GM12891 (cell line): ENCODE results near the gene JPH3.
"Not testable (repeated sequence)": the region's sequence is repeated elsewhere in the genome, so short reads cannot be mapped to it uniquely, and the experiment has no call there.

Experiments
- DNase-seq: peaks from one replicate; pipeline ENCODE4 v3.0.0; 2011; ENCODE audit warnings: low spot score; ENCODE audit not compliant: insufficient read length
- FAIRE-seq: peaks from 2 replicates; lab custom pipeline; 2011; peaks lifted over from hg19 to GRCh38; lab: Jason Lieb, UNC
- PAX5 ChIP-seq: IDR thresholded peaks from 2 replicates; pipeline ENCODE4 v1.6.1; 2011; ENCODE audit warnings: low read length, moderate library complexity, mild to moderate bottlenecking; ENCODE audit not compliant: insufficient read depth, severe bottlenecking
- POLR2A ChIP-seq: IDR thresholded peaks from 2 replicates; pipeline ENCODE4 v1.6.1; 2011; ENCODE audit warnings: low read depth, low read length, control low read depth
- POLR2AphosphoS5 ChIP-seq: IDR thresholded peaks from 2 replicates; pipeline ENCODE4 v1.6.1; 2011; ENCODE audit warnings: low read depth, low read length, control low read depth
- POU2F2 ChIP-seq: IDR thresholded peaks from 2 replicates; pipeline ENCODE4 v1.6.1; 2011; ENCODE audit warnings: low read depth, mild to moderate bottlenecking, control low read depth, low read length, moderate library complexity
- SPI1 ChIP-seq: IDR thresholded peaks from 2 replicates; pipeline ENCODE4 v1.6.1; 2011; ENCODE audit warnings: low read depth, low read length, control low read depth
- TAF1 ChIP-seq: IDR thresholded peaks from 2 replicates; pipeline ENCODE4 v1.6.1; 2011; ENCODE audit warnings: low read depth, low read length, control low read depth

The JPH3 gene

DNA sequence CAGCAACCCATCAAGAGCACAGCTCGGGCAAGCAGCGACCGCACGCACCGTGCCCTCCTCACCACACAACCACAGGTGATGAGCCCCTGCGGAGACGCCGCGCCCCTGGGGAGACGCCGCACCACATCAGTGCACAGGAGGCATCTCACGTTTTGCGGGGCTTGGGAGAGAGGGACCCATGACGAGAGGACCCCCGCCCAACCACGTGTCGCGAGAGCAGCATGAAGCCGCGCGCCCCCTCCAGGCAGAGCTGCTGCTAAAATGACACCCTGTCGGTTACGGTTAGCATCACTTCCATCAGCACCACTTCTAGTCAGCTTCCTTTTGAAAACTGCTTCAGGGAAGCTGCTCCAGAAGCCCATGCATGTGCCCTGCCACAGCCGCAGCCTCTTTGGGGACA lies 118.1 kb downstream of the JPH3 start:
- FAIRE-seq (no peak), DNase-seq (no peak)
- TF ChIP-seq PAX5: no peak
- no peak for TF ChIP-seq POU2F2
- TF ChIP-seq POLR2AphosphoS5: no peak
- no peak for TF ChIP-seq TAF1

DNA sequence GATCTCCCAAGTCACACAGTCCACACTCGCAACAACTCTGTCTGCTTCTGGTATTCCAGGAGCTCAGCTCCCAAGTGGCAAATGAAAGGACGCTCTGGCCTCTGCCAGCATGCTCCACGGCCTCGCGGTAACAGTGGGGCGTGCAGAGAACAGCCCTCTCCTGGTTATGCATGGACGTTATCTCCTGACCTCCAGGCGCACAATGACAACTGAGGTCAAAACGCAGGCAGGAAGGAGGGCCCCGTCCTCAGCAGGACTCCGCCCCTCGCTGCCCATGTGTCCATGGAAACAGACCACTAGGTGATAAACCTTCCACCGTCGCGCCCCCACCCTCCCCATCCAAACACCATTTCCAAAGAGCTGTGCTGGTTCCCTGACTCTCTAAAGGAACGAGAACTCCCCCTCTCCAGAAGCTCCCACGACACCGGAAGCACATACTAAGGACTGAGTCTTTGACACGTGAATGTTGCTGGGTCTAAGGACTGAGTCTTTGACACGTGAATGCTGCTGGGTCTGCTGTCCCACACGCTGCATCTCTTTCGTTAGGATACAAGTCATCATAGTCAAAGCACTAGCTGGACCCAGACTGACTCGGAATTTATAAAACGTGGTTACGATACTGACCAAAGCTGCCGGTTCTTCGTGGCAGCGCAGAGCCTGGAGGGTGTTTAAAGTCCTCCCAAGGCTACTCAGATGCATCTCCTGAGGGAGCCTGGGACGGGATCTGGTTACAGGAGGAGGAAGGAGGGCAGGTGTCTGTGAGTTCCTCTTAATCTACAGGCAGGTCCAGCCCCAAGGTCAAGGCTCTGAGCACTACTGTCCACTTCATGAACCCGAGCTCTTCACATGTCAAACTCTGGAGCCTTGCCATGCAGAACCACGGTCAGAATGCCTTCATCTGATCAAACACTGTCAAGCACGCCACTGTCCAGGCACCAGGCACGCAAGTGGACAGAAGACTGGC lies 119.6 kb downstream of the JPH3 start:
- no peak for DNase-seq
- FAIRE-seq: no peak
- TF ChIP-seq SPI1: no peak
- no peak for TF ChIP-seq PAX5
- no peak for TF ChIP-seq POLR2A
- TF ChIP-seq POU2F2: no peak
- TF ChIP-seq TAF1: no peak
- TF ChIP-seq POLR2AphosphoS5: no peak

- TF ChIP-seq POLR2A (no peak), POU2F2 (no peak), TAF1 (no peak), PAX5 (no peak), POLR2AphosphoS5 (no peak), SPI1 (no peak)
- DNase-seq (no peak), FAIRE-seq (no peak)
These were observed 120.4 kb downstream of the JPH3 start for GRCh38 chr16:87722590-87723225.

DNA sequence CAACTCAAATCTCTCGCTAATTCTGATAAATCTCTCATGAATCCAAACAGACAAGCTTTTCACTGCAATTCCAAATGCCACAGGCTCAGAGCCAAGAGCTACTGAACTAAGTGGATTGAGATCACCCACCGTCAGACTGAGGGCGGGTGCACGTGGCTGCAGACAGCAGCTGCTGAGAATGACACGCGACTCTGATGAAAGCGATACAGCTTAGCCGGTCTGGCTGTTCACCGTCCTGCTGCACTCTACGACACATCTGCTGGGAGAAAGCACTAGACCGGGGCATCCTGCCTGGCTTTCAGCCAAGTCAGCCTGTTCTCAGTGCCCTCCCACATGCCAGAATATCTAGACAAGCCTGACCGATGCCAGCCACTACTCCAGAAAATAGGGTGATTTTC lies 120.9 kb downstream of the JPH3 start:
- TF ChIP-seq SPI1 (no peak), POLR2A (no peak), POU2F2 (no peak)
- DNase-seq (peak; percentile 63), FAIRE-seq (peak; percentile 96)

DNA sequence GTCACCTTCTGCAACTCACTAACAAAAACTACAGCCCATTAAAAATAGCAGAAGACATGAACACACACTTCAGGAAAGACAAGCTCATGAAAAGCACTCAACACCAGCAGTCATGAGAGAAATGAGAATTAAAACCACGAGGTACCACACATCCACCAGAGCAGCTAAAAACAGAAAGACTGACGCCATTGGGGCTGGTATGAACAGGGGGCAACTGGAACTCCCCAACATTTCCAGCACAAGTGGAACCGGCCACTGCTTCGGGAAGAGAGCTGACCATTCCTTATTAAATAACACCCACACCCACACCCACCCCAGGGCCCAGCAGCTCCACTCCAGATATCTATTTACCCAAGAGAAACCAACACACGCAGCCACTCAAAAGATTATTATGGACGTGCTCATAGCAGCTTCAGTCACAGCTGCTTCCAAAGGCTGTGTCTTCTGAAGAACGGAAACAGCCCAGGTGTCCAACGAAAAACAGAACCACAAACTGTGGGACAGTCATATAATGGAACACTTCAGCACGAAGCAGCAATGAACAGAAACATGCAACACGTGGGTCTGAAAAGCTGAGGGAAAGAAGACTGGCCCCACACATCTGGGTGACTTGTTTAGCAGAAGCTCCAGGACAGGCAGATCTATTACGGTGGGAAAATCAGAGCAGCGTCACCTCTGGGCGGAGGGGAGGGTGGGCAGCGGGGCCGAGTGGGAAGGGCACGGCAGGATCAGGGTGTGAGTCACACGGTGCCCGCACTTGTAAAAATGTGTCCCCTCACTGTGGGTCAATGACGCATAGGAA lies 122.4 kb downstream of the JPH3 start:
- TF ChIP-seq POLR2A: no peak
- TF ChIP-seq TAF1: peak; percentile 20; the same call in 1 of the 2 replicates
- TF ChIP-seq PAX5: no peak
- no peak for TF ChIP-seq SPI1
- TF ChIP-seq POU2F2: no peak
- no peak for TF ChIP-seq POLR2AphosphoS5
- no peak for DNase-seq
- FAIRE-seq: peak; percentile 97

- FAIRE-seq: no peak
- no peak for DNase-seq
- TF ChIP-seq POLR2AphosphoS5: no peak
- TF ChIP-seq POLR2A: no peak
- no peak for TF ChIP-seq SPI1
- TF ChIP-seq POU2F2: no peak
- no peak for TF ChIP-seq PAX5
- TF ChIP-seq TAF1: no peak
These were observed 123.4 kb downstream of the JPH3 start for GRCh38 chr16:87725596-87726235.

GRCh38 chr16:87726577-87726976 lies 124.3 kb downstream of the JPH3 start:
- not testable (repeated sequence) for DNase-seq, FAIRE-seq

DNA sequence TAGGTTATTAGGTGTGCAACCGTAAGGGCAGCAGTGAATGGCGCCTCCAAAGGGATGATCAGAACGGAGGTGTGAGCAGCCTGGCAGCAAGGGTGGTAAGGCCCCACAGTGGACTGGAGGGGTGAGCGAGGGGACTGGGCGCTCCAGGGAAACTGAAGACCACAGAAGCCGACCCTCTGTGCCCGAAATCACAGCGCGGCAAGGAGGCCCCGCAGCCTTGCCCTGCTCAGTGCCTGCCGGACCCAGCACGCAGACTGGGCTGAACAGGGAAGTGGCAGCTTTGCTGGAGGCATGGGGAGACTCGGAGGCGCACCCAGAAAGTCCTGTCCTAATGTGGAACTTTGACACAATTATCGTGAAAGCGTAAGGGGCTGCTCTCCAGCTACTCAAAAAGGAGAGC lies 125.0 kb downstream of the JPH3 start:
- DNase-seq (no peak), FAIRE-seq (no peak)
- no peak for TF ChIP-seq POLR2A
- no peak for TF ChIP-seq PAX5
- no peak for TF ChIP-seq TAF1
- TF ChIP-seq POLR2AphosphoS5: no peak
- no peak for TF ChIP-seq POU2F2
- TF ChIP-seq SPI1: no peak

DNA sequence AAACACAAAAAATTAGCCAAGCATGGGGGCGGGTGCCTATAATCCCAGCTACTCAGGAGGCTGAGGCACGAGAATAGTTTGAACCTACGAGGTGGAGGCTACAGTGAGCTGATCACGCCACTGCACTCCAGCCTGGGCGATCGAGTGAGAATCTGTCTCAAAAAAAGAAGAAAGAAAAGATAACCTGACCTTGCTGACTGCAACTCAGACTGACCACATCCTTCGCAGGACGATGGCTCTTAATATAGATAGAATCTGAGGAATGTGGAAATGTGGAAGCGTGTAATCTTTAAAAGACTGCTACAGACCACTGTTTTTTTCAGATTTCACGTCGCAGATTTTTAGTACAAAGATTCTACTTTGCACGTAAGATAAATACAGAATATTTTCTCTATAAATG lies 125.7 kb downstream of the JPH3 start:
- DNase-seq: no peak
- no peak for FAIRE-seq
- TF ChIP-seq PAX5 (no peak), POU2F2 (no peak), POLR2A (no peak), TAF1 (no peak)
